Left lobe of liver (tissue), 2 donors: ENCODE data around the gene BAZ1A. TPM values are rescaled to one million over a fixed set of nuclear protein-coding genes. Genes with fewer than 3 reads are reported as not detected.
"Not testable (repeated sequence)": the region's sequence is repeated elsewhere in the genome, so short reads cannot be mapped to it uniquely, and the experiment has no call there.

Experiments
- ATAC-seq: fragments of 200-7000 bp; cut with Tn5 transposase; one replicate; pipeline ENCODE4 v1.9.1; 2020; ENCODE audit warnings: mild to moderate bottlenecking, moderate library complexity
- DNase-seq: peaks from one replicate; pipeline ENCODE4 v3.0.0-alpha.2; 2020; ENCODE audit warnings: low spot score
- total RNA-seq: library from RNA; stranded (reverse); gene quantifications from one replicate; pipeline ENCODE4 v1.2.1, GENCODE V29; 2021
- donor health status: DM: no; HTN: no; CAD: no; lungs with moderate emphysema.
- donor health status: DM: no; HTN: yes; CAD: no.

The BAZ1A gene
- total RNA-seq, 1 donor from 2014 or later: 10.6 TPM

- ATAC-seq (no peak), DNase-seq (no peak)
Observed at GRCh38 chr14:34785223-34786006, 89.7 kb downstream of the BAZ1A start.

- DNase-seq: no peak
- no peak for ATAC-seq
Observed at GRCh38 chr14:34782031-34782430, 93.1 kb downstream of the BAZ1A start.

DNA sequence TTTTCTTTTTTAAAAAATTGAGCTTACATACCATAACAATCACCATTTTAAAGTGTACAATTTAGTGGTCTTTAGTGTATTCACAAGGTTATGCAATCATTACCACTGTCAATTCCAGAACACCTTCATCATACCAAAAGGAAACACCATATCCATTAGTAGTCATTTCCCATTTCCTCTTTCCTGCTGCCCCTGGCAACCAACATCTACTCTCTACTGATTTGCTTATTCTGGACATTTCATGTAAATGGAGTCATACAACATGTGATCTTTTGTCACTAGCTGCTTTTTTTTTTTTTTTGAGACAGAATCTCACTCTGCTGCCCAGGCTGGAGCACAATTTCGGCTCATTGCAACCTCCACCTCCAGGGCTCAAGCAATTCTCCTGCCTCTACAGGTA is 93.9 kb downstream of the BAZ1A start:
- ATAC-seq: peak; percentile 31

DNA sequence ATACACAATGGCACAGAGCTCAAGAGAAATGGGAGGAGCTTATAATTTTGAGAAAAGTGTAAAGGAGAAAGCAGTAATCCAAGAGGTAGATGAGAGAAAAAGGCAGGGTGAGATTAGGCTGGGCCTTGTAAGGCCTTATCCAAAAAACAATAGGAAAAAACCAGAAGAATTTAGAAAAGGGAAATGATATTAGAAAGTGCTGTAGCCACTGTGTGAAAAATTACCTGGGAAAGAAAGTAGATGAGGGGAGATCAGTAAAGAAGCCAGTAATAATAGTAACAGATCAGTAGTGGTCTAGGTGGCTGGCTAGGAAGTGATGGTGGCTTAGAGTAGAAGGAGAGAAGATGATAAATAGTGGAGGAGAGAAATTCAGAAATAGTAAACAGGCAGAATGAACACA is 94.5 kb downstream of the BAZ1A start:
- ATAC-seq (no peak), DNase-seq (no peak)

More for the DNA sequence above, 93.9 kb downstream of the BAZ1A start:
- DNase-seq: no peak

- no peak for DNase-seq
- ATAC-seq: no peak
Observed at GRCh38 chr14:34778744-34779143, 96.4 kb downstream of the BAZ1A start.

DNA sequence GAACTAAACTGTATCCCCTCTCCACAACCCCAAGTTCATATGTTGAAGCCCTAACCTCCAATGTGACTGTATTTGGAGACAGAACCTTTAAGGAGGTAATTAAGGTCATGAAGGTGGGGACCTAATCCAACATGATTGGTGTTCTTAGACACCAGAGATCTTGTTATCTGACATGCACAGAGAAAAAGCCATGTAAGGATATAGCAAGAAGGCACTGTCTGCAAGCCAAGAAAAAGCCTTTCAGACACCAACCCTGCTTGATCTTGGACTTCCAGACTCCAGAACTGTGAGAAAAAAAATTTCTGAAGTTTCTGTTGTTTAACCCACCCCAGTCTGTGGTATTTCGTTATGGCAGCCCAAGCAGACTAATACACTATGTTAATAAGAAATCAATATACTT is 98.5 kb downstream of the BAZ1A start:
- no peak for ATAC-seq

DNA sequence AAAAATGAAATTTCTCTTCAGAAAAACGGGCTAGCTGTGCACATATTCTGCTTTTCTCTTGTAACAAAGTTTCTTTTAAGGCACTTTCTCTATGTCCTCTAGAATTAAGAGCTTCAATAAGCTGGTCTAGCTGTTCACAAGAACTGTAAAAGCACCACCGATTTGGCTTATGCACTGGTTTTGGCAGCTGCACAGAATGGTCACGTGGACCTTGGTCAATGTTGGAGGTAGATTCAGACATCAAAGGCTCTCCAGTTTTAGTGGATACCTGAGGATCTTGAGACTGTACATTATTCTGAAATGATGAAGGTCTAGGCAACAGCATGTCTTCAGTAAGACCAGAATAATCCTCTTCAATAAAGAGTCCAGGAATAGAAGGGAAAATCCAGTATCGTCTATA is 99.2 kb downstream of the BAZ1A start:
- DNase-seq (peak; percentile 65), ATAC-seq (peak; percentile 79)

More for the DNA sequence above, 98.5 kb downstream of the BAZ1A start:
- DNase-seq: no peak

- ATAC-seq (peak; percentile 95), DNase-seq (no peak)
Observed at GRCh38 chr14:34775342-34775741, 99.8 kb downstream of the BAZ1A start.

DNA sequence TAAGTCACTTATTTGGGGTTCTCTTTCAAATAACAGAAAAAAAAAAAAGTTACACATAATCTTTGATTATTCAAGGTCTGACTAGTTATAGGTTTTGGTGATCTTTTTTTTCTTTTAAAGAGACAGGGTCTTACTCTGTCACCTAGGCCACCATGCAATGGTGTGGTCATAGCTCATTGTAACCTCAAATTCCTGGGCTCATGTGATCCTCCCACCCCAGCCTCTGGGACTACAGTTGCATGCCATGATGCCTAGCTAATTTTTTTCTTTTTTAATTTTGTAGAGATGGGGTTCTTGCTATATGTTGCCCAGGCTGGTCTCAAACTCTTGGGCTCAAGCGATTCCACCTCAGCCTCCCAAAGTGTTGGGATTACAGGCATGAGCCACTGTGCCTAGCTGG is 104.3 kb downstream of the BAZ1A start:
- DNase-seq: no peak
- no peak for ATAC-seq

GRCh38 chr14:34766606-34767005 is 108.6 kb downstream of the BAZ1A start:
- no peak for ATAC-seq
- DNase-seq: no peak

DNA sequence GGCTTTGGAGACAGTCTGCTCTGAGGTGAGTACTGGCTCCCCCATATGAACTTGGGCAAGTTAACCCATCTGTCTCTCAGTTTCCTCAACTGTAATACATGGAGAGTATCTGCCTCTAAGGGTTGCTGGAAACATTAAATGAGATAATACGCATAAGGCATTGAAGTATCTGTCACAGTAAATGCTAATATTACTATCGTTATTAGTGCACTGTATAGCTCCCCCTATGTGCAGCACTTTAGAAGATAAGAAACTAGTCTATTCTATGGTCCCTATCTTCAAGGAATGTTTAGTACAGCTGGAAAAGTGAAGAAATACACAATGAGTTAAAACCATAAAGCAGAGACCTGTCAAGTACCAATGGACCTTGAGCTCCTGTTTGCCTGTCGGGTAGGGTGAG is 109.1 kb downstream of the BAZ1A start:
- DNase-seq: no peak
- no peak for ATAC-seq

- ATAC-seq (no peak), DNase-seq (no peak)
Observed at GRCh38 chr14:34755215-34755614, 119.9 kb downstream of the BAZ1A start.

GRCh38 chr14:34754687-34755086 is 120.5 kb downstream of the BAZ1A start:
- ATAC-seq: no peak

DNA sequence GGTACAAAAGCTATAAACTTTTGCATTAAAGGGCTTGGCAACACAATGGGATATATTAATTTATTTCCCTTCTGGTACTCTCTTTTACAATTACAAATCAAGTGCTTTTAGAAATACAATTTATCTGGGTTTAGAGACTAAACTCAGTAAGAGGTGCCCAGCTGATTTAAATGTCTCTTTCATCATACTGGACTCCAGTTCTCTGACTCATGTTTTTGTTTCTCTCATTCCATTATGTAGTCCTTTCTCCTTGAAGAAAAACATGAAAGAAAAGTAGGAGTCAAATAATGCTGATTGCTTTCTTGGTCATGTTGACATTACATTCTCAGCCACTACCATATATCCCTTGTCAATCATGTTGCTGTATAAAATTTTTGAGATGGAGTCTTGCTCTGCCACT is 124.5 kb downstream of the BAZ1A start:
- DNase-seq (no peak), ATAC-seq (peak; percentile 55)

More at GRCh38 chr14:34754687-34755086, 120.5 kb downstream of the BAZ1A start:
- DNase-seq: no peak

DNA sequence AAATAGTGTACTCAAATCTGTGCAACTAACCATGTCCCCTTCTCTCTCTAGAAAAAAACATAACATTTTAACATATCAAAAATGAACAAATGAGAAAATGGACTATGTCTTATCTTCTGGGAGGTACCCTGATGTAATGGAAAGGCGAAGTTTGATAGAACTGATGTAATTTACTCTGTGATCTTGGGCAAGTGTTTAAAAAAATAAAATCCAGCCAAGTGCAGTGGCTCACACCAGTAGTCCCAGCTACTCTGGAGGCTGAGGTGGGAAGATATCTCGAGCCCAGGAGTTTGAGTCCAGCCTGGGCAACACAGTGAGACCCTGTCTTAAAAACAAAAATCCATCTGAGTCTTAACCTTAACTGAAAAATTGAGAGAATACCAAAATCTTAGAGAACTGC is 124.9 kb downstream of the BAZ1A start:
- no peak for DNase-seq
- peak; percentile 76 for ATAC-seq

- no peak for DNase-seq
- no peak for ATAC-seq
Observed at GRCh38 chr14:34749408-34749807, 125.8 kb downstream of the BAZ1A start.

GRCh38 chr14:34742270-34743115 is 132.7 kb downstream of the BAZ1A start:
- DNase-seq (no peak), ATAC-seq (peak; percentile 47)

GRCh38 chr14:34741840-34742239 is 133.3 kb downstream of the BAZ1A start:
- peak; percentile 63 for ATAC-seq
- no peak for DNase-seq

DNA sequence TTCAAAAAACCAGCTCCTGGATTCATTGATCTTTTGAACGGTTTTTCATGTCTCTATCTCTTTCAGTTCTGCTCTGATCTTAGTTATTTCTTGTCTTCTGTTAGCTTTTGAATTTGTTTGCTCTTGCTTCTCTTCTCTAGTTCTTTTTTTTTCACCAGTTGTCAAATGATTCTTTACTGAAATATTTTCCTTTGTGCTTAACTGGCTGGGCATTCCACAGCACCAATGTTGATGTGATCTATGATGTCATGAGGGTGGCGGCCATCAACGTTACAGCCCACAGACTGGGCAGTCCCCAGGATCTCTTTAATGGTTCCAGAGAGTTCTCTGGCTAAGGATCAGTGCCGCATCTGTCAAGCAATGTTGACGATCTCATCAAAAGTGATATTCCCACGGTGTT is 135.0 kb downstream of the BAZ1A start:
- DNase-seq, ATAC-seq: not testable (repeated sequence)

DNA sequence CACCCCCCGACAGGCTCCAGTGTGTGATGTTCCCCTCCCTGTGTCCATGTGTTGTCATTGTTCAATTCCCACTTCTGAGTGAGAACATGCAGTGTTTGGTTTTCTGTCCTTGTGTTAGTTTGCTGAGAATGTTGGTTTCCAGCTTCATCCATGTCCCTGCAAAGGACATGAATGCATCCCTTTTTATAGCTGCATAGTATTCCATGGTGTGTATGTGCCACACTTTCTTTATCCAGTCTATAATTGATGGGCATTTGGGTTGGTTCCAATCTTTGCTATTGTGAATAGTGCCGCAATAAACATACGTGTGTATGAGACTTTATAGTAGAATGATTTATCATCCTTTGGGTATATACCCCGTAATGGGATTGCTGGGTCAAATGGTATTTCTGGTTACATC is 138.1 kb downstream of the BAZ1A start:
- DNase-seq, ATAC-seq: not testable (repeated sequence)

DNA sequence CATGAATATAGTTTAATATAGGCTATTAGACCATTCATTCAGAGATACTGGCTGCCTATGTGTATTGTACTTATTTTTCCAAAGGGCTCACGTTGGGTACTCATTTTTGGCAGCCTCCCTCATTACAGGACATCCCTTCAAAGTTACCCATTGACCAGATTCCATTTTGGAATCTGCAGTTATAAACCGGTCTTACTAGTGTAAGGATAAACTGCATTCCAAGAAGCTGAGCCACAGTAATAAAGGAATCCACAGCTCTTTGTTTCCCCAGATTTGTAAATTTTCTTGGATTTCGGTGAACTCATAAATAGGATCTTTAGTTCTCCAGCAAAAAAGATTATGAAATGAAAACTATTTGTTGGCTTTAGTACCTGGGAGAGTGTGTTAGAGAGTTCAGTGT is 141.9 kb downstream of the BAZ1A start:
- no peak for DNase-seq
- no peak for ATAC-seq

- DNase-seq: no peak
- ATAC-seq: no peak
Observed at GRCh38 chr14:34732802-34733201, 142.4 kb downstream of the BAZ1A start.
